GM10266 (cell line): ENCODE data around the gene PLXNB1.

Source experiments
- DNase-seq: peaks from one replicate; pipeline ENCODE4 v3.0.0; 2012; ENCODE audit errors: extremely low spot score
- CTCF ChIP-seq: IDR thresholded peaks from 2 replicates; pipeline ENCODE4 v1.5.1; 2012; ENCODE audit warnings: mild to moderate bottlenecking, low read depth; ENCODE audit not compliant: control insufficient read depth, insufficient read depth; ENCODE audit errors: missing control alignments

PLXNB1 gene

GRCh38 chr3:48370333-48370713, 59.6 kb downstream of the PLXNB1 start:
- TF ChIP-seq CTCF, result no peak
- no peak for DNase-seq

GRCh38 chr3:48369693-48370332, 60.1 kb downstream of the PLXNB1 start:
- no peak for TF ChIP-seq CTCF
- DNase-seq, result no peak

GRCh38 chr3:48367201-48367600, 62.7 kb downstream of the PLXNB1 start:
- TF ChIP-seq CTCF, result no peak
- no peak for DNase-seq

- DNase-seq, result no peak
- TF ChIP-seq CTCF, result no peak
Observed at GRCh38 chr3:48364840-48365239, 65.0 kb downstream of the PLXNB1 start.

GRCh38 chr3:48361928-48362327, 68.0 kb downstream of the PLXNB1 start:
- no peak for DNase-seq
- TF ChIP-seq CTCF, result no peak

- no peak for TF ChIP-seq CTCF
Observed at GRCh38 chr3:48356419-48356818, 73.5 kb downstream of the PLXNB1 start.

GRCh38 chr3:48353987-48354386, 75.9 kb downstream of the PLXNB1 start:
- TF ChIP-seq CTCF, result no peak
- no peak for DNase-seq

More at GRCh38 chr3:48356419-48356818, 73.5 kb downstream of the PLXNB1 start:
- no peak for DNase-seq
